A549 (cell line): ENCODE measurements around the gene GLS. TPM values are rescaled to one million over a fixed set of nuclear protein-coding genes. Genes with fewer than 3 reads are reported as not detected.

Source experiments
- ATAC-seq, 2 experiments: fragments of 200-7000 bp in 1 of 2; fragments of >200 bp in 1 of 2; cut with Nextera tagmentation in 1 of 2; cut with Tn5 transposase in 1 of 2; 3 replicates each; pipeline versions ENCODE4 v1.8.0 to v1.9.1; 2018 to 2020; ENCODE audit warnings: mild to moderate bottlenecking in 1 of 2, moderate library complexity in 1 of 2
- CTCF ChIA-PET: fragments of 300-600 bp; sonication (Branson Sonifier 250); formaldehyde crosslinking; extraction: SDS; loops from one replicate; lab custom pipeline; 2021; ENCODE audit warnings: antibody characterized with exemption, inconsistent platforms; lab: Yijun Ruan, JAX
- POLR2A ChIA-PET: fragments of 350-600 bp; formaldehyde crosslinking; extraction: SDS; loops from one replicate; lab custom pipeline; 2021; ENCODE audit warnings: antibody characterized with exemption, inconsistent platforms; lab: Yijun Ruan, JAX
- DNase-seq, 2 experiments: peaks; one replicate each; pipeline versions ENCODE4 v3.0.0 to v3.0.0-alpha.2; 2011 to 2016; ENCODE audit warnings: low read depth in 1 of 2, low spot score in 1 of 2
- FAIRE-seq: peaks from 2 replicates; lab custom pipeline; 2011; peaks lifted over from hg19 to GRCh38; lab: Jason Lieb, UNC
- H3K27ac ChIP-seq, 2 experiments: fragments of >200 bp; sonication (Bioruptor Twin); formaldehyde crosslinking; 3 replicates each; pipeline ENCODE4 v1.5.1; 2016 to 2017
- H3K4me1 ChIP-seq: fragments of >200 bp; sonication (Bioruptor Twin); formaldehyde crosslinking; 3 replicates; pipeline ENCODE4 v1.6.1; 2016
- H3K4me2 ChIP-seq: fragments of >200 bp; sonication (Bioruptor Twin); formaldehyde crosslinking; 3 replicates; pipeline ENCODE4 v1.6.1; 2016
- H3K4me3 ChIP-seq: fragments of >200 bp; sonication (Bioruptor Twin); formaldehyde crosslinking; 3 replicates; pipeline ENCODE4 v1.5.1; 2016
- H3K9me3 ChIP-seq: fragments of >200 bp; sonication (Bioruptor Twin); formaldehyde crosslinking; 3 replicates; pipeline ENCODE4 v1.6.1; 2016
- CBX2 ChIP-seq: fragments of 200-600 bp; sonication (generic); IDR thresholded peaks from 2 replicates; pipeline ENCODE4 v1.6.1; 2016; ENCODE audit warnings: low read depth, mild to moderate bottlenecking, borderline replicate concordance
- CBX8 ChIP-seq: fragments of 200-600 bp; sonication (generic); IDR thresholded peaks from 2 replicates; pipeline ENCODE4 v1.6.1; 2016
- CEBPB ChIP-seq, 2 experiments: fragments of >200 bp in 1 of 2; sonication (Bioruptor Twin) in 1 of 2; formaldehyde crosslinking in 1 of 2; IDR thresholded peaks; 2 replicates each; pipeline ENCODE4 v1.6.1; 2012 to 2016
- CHD2 ChIP-seq: fragments of 150-350 bp; IDR thresholded peaks from 2 replicates; pipeline ENCODE4 v1.6.1; 2014; ENCODE audit warnings: low read length; ENCODE audit not compliant: partially characterized antibody
- CHD4 ChIP-seq: fragments of 200-600 bp; sonication (generic); IDR thresholded peaks from 2 replicates; pipeline ENCODE4 v1.6.1; 2016; ENCODE audit warnings: antibody characterized with exemption, mild to moderate bottlenecking, borderline replicate concordance
- EHF ChIP-seq: fragments of 250-450 bp; sonication (Bioruptor Pico); IDR thresholded peaks from 2 replicates; pipeline ENCODE4 v1.5.0; 2020; ENCODE audit warnings: mild to moderate bottlenecking
- EHMT2 ChIP-seq: fragments of 200-600 bp; sonication (generic); IDR thresholded peaks from 2 replicates; pipeline ENCODE4 v1.6.1; 2016; ENCODE audit warnings: antibody characterized with exemption, low read depth, mild to moderate bottlenecking, moderate library complexity
- EP300 ChIP-seq, 2 experiments: fragments of >200 bp; sonication (Bioruptor Twin); formaldehyde crosslinking; IDR thresholded peaks; 2 replicates in 1 of 2; 3 replicates in 1 of 2; pipeline ENCODE4 v1.6.1; 2016 to 2017
- ESRRA ChIP-seq: fragments of 150-350 bp; IDR thresholded peaks from 2 replicates; pipeline ENCODE4 v1.6.1; 2014; ENCODE audit warnings: mild to moderate bottlenecking, low read length, borderline replicate concordance
- FOXS1 ChIP-seq: fragments of 250-450 bp; sonication (Bioruptor Pico); IDR thresholded peaks from 2 replicates; pipeline ENCODE4 v1.5.0; 2020; ENCODE audit warnings: mild to moderate bottlenecking, moderate library complexity
- GATA3 ChIP-seq: IDR thresholded peaks from 2 replicates; pipeline ENCODE4 v1.6.1; 2012; ENCODE audit warnings: borderline replicate concordance
- HEYL ChIP-seq: fragments of 250-450 bp; sonication (Bioruptor Pico); IDR thresholded peaks from 2 replicates; pipeline ENCODE4 v1.8.0; 2021; ENCODE audit warnings: mild to moderate bottlenecking, moderate library complexity
- HOXB13 ChIP-seq: fragments of 250-450 bp; sonication (Bioruptor Pico); IDR thresholded peaks from 2 replicates; pipeline ENCODE4 v1.5.0; 2020; ENCODE audit warnings: low read depth, mild to moderate bottlenecking, moderate library complexity
- KDM1A ChIP-seq: fragments of 200-600 bp; sonication (generic); IDR thresholded peaks from 2 replicates; pipeline ENCODE4 v1.6.1; 2016; ENCODE audit warnings: low read depth, mild to moderate bottlenecking
- KDM5A ChIP-seq: fragments of 200-600 bp; sonication (generic); IDR thresholded peaks from 2 replicates; pipeline ENCODE4 v1.6.1; 2016; ENCODE audit warnings: antibody characterized with exemption, mild to moderate bottlenecking
- NFE2L2 ChIP-seq: fragments of 150-350 bp; conservative IDR thresholded peaks from 2 replicates; pipeline ENCODE4 v1.6.1; 2014; ENCODE audit warnings: low read length
- POLR2A ChIP-seq: IDR thresholded peaks from 2 replicates; pipeline ENCODE4 v1.6.1; 2012; ENCODE audit warnings: mild to moderate bottlenecking, low read length
- POLR2AphosphoS2 ChIP-seq: conservative IDR thresholded peaks from 2 replicates; pipeline ENCODE4 v1.6.1; 2012; ENCODE audit warnings: low read length, improper control_type of control experiment, inconsistent platforms
- RAD21 ChIP-seq, 2 experiments: fragments of >200 bp in 1 of 2; sonication (Bioruptor Twin) in 1 of 2; formaldehyde crosslinking in 1 of 2; IDR thresholded peaks in 1 of 2; conservative IDR thresholded peaks in 1 of 2; 2 replicates in 1 of 2; 3 replicates in 1 of 2; pipeline ENCODE4 v1.6.1; 2012 to 2018; ENCODE audit warnings: inconsistent platforms in 1 of 2
- RARB ChIP-seq: fragments of 250-450 bp; sonication (Bioruptor Pico); IDR thresholded peaks from 2 replicates; pipeline ENCODE4 v1.8.0; 2021; ENCODE audit warnings: mild to moderate bottlenecking, moderate library complexity
- RFX5 ChIP-seq: fragments of 450-650 bp; IDR thresholded peaks from 2 replicates; pipeline ENCODE4 v1.7.1; 2014; ENCODE audit warnings: antibody characterized with exemption, mild to moderate bottlenecking, moderate library complexity
- RNF2 ChIP-seq: fragments of 200-600 bp; sonication (generic); IDR thresholded peaks from 2 replicates; pipeline ENCODE4 v1.6.1; 2016; ENCODE audit warnings: low read depth, mild to moderate bottlenecking, antibody characterized with exemption, moderate library complexity, borderline replicate concordance
- SMC3 ChIP-seq: fragments of >200 bp; sonication (Bioruptor Twin); formaldehyde crosslinking; IDR thresholded peaks from 3 replicates; pipeline ENCODE4 v1.6.1; 2018; ENCODE audit warnings: inconsistent platforms
- SREBF2 ChIP-seq: fragments of 450-650 bp; IDR thresholded peaks from 2 replicates; pipeline ENCODE4 v1.6.1; 2014; ENCODE audit warnings: mild to moderate bottlenecking, moderate library complexity
- TFCP2L1 ChIP-seq: fragments of 250-450 bp; sonication (Bioruptor Pico); IDR thresholded peaks from 2 replicates; pipeline ENCODE4 v1.5.0; 2021; ENCODE audit warnings: mild to moderate bottlenecking
- TP53 ChIP-seq: fragments of 250-450 bp; sonication (Bioruptor Pico); IDR thresholded peaks from 2 replicates; pipeline ENCODE4 v1.5.0; 2021; ENCODE audit warnings: mild to moderate bottlenecking, moderate library complexity
- ZC3H11A ChIP-seq: fragments of 450-650 bp; IDR thresholded peaks from 2 replicates; pipeline ENCODE4 v1.6.1; 2014; ENCODE audit warnings: antibody characterized with exemption, mild to moderate bottlenecking
- ZFP36 ChIP-seq: fragments of 450-650 bp; IDR thresholded peaks from 2 replicates; pipeline ENCODE4 v1.6.1; 2014; ENCODE audit warnings: borderline replicate concordance; ENCODE audit not compliant: partially characterized antibody
- ZNF302 ChIP-seq: fragments of 250-450 bp; sonication (Bioruptor Pico); IDR thresholded peaks from 2 replicates; pipeline ENCODE4 v1.9.0; 2021; ENCODE audit warnings: inconsistent platforms, mild to moderate bottlenecking, moderate library complexity
- ZSCAN20 ChIP-seq: fragments of 250-450 bp; sonication (Bioruptor Pico); IDR thresholded peaks from 2 replicates; pipeline ENCODE4 v1.8.0; 2022; ENCODE audit warnings: mild to moderate bottlenecking, moderate library complexity
- WGBS: methylation state at CpG from one replicate; pipeline ENCODE4 v1.1.6; 2017; ENCODE audit errors: missing lambda C conversion rate; 5-methylcytosine and 5-hydroxymethylcytosine counted together
- polyA plus RNA-seq, 4 experiments: library from polyadenylated mRNA; depleted of rRNA in 3 of 4; stranded (reverse); fragments of >200 nt; fragmentation: RNase III in 1 of 4; extraction: RNeasy Plus Mini Kit Qiagen cat#74134 plus additional on column Dnase treatment in 1 of 4; gene quantifications; 2 replicates in 3 of 4; 3 replicates in 1 of 4; pipeline ENCODE4 v1.2.3, GENCODE V29; 2011 to 2017
- TF ChIP-seq, protein P1 (sequence below): fragments of 150-350 bp; IDR thresholded peaks from 2 replicates; pipeline ENCODE4 v1.6.1; 2014; ENCODE audit warnings: low read depth, mild to moderate bottlenecking, low read length
- TF ChIP-seq, protein P2 (sequence below): IDR thresholded peaks from 2 replicates; pipeline ENCODE4 v1.6.1; 2012; ENCODE audit warnings: low read depth, borderline replicate concordance
- TF ChIP-seq, protein P3 (sequence below): fragments of 200-600 bp; sonication (generic); IDR thresholded peaks from 2 replicates; pipeline ENCODE4 v1.6.1; 2016; ENCODE audit warnings: antibody characterized with exemption, mild to moderate bottlenecking, moderate library complexity
- TF ChIP-seq, protein P4 (sequence below): fragments of 450-650 bp; IDR thresholded peaks from 2 replicates; pipeline ENCODE4 v1.6.1; 2014; ENCODE audit warnings: antibody characterized with exemption
- TF ChIP-seq, protein P5 (sequence below): fragments of >200 bp; sonication (Bioruptor Twin); formaldehyde crosslinking; IDR thresholded peaks from 2 replicates; pipeline ENCODE4 v1.6.1; 2016

The GLS gene
- polyA plus RNA-seq, 2 of the 4 experiments (the other 2 are of a cell fraction): 269 to 321 TPM

DNA sequence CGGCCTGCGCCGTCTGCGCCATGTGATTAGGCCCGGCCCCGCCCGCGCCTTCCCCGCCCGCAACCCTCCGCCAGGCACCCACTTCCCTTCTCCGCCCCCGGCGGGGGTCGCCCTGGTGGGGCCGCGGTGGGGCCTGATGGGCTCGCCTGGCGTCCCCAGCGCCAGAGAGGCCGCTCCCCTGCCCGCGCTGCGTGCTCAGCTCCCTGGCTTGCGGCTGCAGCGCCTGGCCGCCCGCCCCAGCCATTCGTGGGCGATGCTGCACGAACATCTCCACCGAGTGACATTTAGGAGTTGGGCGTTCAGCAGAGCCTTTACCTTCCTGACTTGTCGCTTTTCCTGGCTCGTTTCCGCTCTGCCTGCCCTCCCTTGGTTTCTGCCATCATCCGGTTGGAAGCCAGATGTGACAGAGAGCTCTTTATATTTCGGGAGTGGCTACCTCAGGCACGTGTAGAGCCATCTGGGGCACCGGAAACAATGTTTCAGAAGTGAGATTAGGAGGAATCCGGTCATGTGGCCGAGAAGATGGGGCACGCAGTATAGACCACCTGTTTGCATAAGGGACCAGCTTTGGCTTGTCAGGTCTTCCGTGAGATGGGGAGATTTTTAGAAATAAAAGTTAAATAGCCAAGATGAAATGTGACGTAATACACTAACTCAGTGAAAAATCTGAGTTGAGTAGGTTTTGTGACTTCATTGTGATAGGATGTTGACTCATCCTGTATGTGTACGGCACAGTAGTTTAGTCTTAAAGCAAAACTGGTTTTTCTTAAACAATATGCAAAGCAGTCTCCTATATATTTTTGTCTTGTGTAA lies 1.2 kb downstream of the GLS start:
- DNase-seq (peak in 1 of 2 experiments; percentile 77), FAIRE-seq (no peak), ATAC-seq (peak; percentile 44 to 60)
- Histone ChIP-seq H3K9me3 (no peaks in the 10 kb centered on the region), H3K27ac (peak overlapping the region; percentile 93 to 99), H3K4me2 (peak overlapping the region; percentile 91), H3K4me1 (peaks cover 32% of the 10 kb centered on the region), H3K4me3 (peak overlapping the region; percentile 98)
- under 1% methylated on average over 26 of the region's 46 CpGs for WGBS
- ChIA-PET CTCF (interaction anchor here (1.2 kb wide), 2 partner anchors 10 to 100 kb away, joined by 3 read pairs; no protein-coding TSS in a partner anchor), POLR2A (interaction anchor here (1.1 to 4.1 kb wide), 6 partner anchors 14 to 47 kb away, joined by 3 to 45 read pairs (median 8); no protein-coding TSS in a partner anchor)
- TF ChIP-seq SMC3 (no peak), RAD21 (conservative IDR thresholded peaks at IDR 0.05 in 1 of 2, IDR thresholded peaks at IDR 0.05 in 1 of 2) (no peak), SREBF2 (no peak), ZC3H11A (no peak), EHMT2 (no peak), EHF (CRISPR knock-in tag) (no peak), RARB (CRISPR knock-in tag) (no peak), FOXS1 (no peak), CBX8 (no peak), KDM5A (no peak), POLR2AphosphoS2 (no peak), TP53 (no peak), GATA3 (0 out of 2 replicates have a peak, but pooled peaks have one; percentile 11), KDM1A (no peak), RFX5 (no peak), ESRRA (no peak), CEBPB (IDR thresholded peaks at IDR 0.05) (peak in 1 of 2 experiments; percentile 2; a peak in 1 of 4 replicates), EP300 (IDR thresholded peaks at IDR 0.05) (no peak), ZFP36 (no peak), CHD4 (no peak), HOXB13 (no peak), ZNF302 (CRISPR knock-in tag) (no peak), CHD2 (no peak), TFCP2L1 (no peak), POLR2A (peak; percentile 18; the same call in 1 of the 2 replicates), ZSCAN20 (CRISPR knock-in tag) (no peak), NFE2L2 (no peak), HEYL (CRISPR knock-in tag) (no peak), CBX2 (no peak), RNF2 (no peak)
- TF ChIP-seq, protein P1, sequence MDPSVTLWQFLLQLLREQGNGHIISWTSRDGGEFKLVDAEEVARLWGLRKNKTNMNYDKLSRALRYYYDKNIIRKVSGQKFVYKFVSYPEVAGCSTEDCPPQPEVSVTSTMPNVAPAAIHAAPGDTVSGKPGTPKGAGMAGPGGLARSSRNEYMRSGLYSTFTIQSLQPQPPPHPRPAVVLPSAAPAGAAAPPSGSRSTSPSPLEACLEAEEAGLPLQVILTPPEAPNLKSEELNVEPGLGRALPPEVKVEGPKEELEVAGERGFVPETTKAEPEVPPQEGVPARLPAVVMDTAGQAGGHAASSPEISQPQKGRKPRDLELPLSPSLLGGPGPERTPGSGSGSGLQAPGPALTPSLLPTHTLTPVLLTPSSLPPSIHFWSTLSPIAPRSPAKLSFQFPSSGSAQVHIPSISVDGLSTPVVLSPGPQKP: no peak
- TF ChIP-seq, protein P2, sequence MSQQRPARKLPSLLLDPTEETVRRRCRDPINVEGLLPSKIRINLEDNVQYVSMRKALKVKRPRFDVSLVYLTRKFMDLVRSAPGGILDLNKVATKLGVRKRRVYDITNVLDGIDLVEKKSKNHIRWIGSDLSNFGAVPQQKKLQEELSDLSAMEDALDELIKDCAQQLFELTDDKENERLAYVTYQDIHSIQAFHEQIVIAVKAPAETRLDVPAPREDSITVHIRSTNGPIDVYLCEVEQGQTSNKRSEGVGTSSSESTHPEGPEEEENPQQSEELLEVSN: no peak
- TF ChIP-seq, protein P3, sequence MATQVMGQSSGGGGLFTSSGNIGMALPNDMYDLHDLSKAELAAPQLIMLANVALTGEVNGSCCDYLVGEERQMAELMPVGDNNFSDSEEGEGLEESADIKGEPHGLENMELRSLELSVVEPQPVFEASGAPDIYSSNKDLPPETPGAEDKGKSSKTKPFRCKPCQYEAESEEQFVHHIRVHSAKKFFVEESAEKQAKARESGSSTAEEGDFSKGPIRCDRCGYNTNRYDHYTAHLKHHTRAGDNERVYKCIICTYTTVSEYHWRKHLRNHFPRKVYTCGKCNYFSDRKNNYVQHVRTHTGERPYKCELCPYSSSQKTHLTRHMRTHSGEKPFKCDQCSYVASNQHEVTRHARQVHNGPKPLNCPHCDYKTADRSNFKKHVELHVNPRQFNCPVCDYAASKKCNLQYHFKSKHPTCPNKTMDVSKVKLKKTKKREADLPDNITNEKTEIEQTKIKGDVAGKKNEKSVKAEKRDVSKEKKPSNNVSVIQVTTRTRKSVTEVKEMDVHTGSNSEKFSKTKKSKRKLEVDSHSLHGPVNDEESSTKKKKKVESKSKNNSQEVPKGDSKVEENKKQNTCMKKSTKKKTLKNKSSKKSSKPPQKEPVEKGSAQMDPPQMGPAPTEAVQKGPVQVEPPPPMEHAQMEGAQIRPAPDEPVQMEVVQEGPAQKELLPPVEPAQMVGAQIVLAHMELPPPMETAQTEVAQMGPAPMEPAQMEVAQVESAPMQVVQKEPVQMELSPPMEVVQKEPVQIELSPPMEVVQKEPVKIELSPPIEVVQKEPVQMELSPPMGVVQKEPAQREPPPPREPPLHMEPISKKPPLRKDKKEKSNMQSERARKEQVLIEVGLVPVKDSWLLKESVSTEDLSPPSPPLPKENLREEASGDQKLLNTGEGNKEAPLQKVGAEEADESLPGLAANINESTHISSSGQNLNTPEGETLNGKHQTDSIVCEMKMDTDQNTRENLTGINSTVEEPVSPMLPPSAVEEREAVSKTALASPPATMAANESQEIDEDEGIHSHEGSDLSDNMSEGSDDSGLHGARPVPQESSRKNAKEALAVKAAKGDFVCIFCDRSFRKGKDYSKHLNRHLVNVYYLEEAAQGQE: no peak
- TF ChIP-seq, protein P4, sequence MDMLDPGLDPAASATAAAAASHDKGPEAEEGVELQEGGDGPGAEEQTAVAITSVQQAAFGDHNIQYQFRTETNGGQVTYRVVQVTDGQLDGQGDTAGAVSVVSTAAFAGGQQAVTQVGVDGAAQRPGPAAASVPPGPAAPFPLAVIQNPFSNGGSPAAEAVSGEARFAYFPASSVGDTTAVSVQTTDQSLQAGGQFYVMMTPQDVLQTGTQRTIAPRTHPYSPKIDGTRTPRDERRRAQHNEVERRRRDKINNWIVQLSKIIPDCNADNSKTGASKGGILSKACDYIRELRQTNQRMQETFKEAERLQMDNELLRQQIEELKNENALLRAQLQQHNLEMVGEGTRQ: peak; percentile 72
- TF ChIP-seq, protein P5, sequence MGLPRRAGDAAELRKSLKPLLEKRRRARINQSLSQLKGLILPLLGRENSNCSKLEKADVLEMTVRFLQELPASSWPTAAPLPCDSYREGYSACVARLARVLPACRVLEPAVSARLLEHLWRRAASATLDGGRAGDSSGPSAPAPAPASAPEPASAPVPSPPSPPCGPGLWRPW: no peak
